ENCODE measurements around the gene C11orf58.
A peak's percentile ranks its signal among the peaks of the same experiment; 100 is the strongest.

The C11orf58 gene

DNA sequence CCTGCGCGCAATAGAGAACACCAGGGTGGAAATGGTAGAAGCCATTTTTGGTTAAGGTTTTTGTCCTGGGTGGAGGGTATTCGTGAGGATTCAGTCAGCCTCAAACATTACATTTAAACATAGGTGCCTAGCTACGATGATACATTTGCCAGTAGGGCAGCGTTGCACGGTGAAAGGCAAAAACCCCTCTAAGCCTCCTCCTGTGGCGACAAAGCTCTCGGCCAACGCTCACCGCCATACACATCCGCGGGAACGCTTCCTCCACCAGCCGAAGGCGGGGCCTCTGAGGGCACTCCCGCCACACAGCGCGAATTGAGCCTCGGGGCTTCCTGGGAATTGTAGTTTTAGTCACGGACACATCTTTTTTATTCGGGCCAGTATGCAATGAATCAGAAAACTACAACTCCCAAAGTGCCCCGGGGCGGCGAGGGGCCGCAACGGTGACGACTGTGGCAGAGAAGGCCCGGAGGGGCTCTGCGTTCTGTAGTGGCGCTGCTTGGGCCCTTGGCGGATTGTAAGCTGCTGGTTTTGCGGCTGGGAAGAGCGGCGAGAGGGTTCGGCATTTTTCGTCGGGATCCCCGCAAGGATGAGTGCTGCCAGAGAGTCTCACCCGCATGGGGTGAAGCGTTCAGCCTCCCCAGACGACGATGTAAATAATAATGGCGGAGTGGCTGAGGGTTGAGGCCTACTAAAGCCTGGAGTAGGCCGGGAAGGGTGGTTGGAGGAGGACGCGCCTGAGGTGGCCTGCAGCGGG lies at the start of gene C11orf58:
TSS of gene C11orf58 (plus strand) at position 455 of the 754 bp plus-strand sequence. CDS start at position 587, 132 bp downstream.
- H3K4me1 Mint-ChIP-seq: peaks cover 25% of the 10 kb centered on the region
- ATAC-seq: peak; percentile 98
- H3K4me3 Mint-ChIP-seq: no peak within 1 kb of the TSS
- peak; percentile 81 to 96 for DNase-seq (ENCODE audit: low spot score in 2 of 2)
- H3K36me3 Mint-ChIP-seq: no peaks in the 10 kb centered on the region
- H3K27ac Mint-ChIP-seq: no peak within 1 kb of the TSS
- no peaks in the 10 kb centered on the region for H3K9me3 Mint-ChIP-seq

DNA sequence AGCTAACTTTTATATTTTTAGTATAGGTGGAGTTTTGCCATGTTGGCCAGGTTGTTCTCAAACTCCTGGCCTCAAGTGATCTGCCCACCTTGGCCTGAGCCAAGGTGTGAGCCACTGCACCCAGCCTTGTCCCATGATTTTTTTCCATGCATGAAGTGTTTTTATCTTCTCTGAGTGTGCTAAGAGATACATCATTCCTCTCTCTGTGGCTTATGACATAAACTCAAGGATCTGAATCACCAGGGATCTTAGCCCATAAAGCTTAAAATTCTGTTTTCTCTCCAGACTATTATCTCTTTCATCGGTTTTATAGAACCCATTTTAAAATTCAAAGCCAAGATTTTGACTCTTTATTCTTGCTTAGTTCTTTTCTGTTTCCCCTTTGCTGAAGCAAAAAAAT lies 48.4 kb upstream of the C11orf58 start:
- H3K4me3 Mint-ChIP-seq: no peak overlapping the region
- no peak overlapping the region for H3K27ac Mint-ChIP-seq
- no peaks in the 10 kb centered on the region for H3K4me1 Mint-ChIP-seq
- H3K36me3 Mint-ChIP-seq: no peaks in the 10 kb centered on the region
- no peaks in the 10 kb centered on the region for H3K9me3 Mint-ChIP-seq
- DNase-seq (ENCODE audit: low spot score in 2 of 2): no peak
- ATAC-seq: no peak

DNA sequence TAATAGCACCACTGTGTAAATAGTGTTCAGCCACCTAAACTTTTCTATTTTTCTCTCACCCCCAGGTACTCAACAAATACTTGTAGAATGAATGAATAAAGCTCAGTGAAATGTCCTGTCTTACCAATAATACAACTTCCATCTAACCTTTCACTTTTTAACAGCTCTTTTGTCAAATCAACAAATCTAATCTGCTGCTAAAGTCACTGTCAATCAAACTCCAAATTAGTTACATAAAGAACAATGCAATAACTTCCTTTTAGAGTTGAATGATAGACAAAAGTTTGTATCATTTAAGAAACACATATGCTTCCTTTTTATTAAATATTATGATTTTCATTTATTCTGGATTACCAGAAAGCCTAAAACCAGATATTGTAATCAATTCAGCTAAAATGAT lies 34.7 kb upstream of the C11orf58 start:
- no peak overlapping the region for H3K27ac Mint-ChIP-seq
- no peak for DNase-seq (ENCODE audit: low spot score in 2 of 2)
- ATAC-seq: no peak
- H3K36me3 Mint-ChIP-seq: no peaks in the 10 kb centered on the region
- no peaks in the 10 kb centered on the region for H3K9me3 Mint-ChIP-seq
- no peak overlapping the region for H3K4me3 Mint-ChIP-seq
- no peaks in the 10 kb centered on the region for H3K4me1 Mint-ChIP-seq

DNA sequence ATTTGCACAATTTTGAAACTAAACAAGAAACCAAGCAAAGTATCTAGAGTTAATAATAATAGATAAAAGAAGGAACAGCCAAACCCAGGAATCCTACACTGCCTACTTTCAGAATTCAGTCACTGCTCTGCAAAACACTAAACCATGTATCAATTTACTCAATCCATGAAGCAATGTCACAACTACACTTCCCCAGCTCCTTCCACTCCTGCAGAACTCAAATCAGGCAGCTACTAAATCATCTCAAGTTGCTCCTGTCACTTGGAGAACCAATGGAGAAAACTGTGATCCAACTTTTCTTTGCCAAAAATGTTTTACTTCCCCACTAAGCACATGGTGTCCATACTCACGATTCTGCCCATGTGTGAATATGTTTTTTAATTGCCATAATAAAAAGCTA lies 24.9 kb upstream of the C11orf58 start:
- ATAC-seq: no peak
- Mint-ChIP-seq H3K4me3 (no peak overlapping the region), H3K9me3 (no peaks in the 10 kb centered on the region), H3K4me1 (no peaks in the 10 kb centered on the region), H3K36me3 (no peaks in the 10 kb centered on the region), H3K27ac (no peak overlapping the region)
- DNase-seq (ENCODE audit: low spot score in 2 of 2): no peak

DNA sequence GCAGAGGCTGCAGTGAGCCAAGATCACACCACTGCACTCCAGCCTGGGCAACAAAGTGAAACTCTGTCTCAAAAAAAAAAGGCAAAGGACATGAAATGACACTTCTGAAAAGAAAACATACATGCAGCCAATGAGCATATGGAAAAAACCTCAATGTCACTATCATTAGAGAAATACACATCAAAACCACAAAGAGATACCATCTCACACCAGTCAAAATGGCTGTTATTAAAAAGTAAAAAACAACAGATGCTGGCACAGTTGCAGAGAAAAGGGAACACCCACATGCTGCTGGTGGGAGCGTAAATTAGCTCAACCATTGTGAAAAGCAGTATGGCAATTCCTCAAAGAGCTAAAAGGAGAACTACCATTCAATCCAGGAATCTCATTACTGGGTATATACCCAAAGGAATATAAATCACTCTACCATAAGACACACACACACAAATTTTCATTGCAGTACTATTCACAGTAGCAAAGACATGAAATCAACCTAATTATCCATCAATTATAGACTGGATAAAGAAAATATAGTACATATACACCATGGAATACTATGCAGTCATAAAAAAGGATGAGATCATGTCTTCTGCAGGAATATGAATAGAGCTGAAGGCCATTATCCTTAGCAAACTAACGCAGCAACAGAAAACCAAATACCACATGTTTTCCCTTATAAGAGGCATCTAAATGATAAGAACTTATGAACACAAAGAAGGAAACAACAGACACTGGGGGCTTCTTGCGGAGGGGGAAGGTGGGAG lies 15.7 kb upstream of the C11orf58 start:
- no peak overlapping the region for H3K4me3 Mint-ChIP-seq
- no peaks in the 10 kb centered on the region for H3K9me3 Mint-ChIP-seq
- H3K36me3 Mint-ChIP-seq: no peaks in the 10 kb centered on the region
- ATAC-seq: no peak
- no peak for DNase-seq (ENCODE audit: low spot score in 2 of 2)
- no peak overlapping the region for H3K27ac Mint-ChIP-seq
- H3K4me1 Mint-ChIP-seq: no peaks in the 10 kb centered on the region

DNA sequence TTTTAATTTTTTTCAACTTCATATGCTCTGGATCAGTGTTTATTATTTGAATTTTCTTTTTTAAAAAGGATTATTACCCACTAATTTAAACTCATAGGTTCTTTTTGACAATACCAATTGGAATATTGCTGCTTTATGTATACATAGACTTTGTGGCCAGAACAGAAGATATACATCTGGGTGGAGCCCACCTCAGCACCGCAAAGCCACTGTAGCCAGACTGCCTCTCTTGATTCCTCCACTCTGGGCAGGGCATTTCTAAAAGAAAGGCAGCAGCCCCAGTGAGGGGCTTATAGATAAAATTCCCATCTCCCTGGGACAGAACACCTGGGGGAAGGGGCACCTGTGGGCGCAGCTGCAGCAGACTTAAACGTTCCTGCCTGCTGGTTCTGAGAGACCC lies 10.6 kb upstream of the C11orf58 start:
- H3K4me3 Mint-ChIP-seq: no peak overlapping the region
- H3K9me3 Mint-ChIP-seq: peaks cover 3% of the 10 kb centered on the region
- DNase-seq (ENCODE audit: low spot score in 2 of 2): no peak
- ATAC-seq: no peak
- no peak overlapping the region for H3K27ac Mint-ChIP-seq
- no peaks in the 10 kb centered on the region for H3K36me3 Mint-ChIP-seq
- H3K4me1 Mint-ChIP-seq: no peaks in the 10 kb centered on the region

DNA sequence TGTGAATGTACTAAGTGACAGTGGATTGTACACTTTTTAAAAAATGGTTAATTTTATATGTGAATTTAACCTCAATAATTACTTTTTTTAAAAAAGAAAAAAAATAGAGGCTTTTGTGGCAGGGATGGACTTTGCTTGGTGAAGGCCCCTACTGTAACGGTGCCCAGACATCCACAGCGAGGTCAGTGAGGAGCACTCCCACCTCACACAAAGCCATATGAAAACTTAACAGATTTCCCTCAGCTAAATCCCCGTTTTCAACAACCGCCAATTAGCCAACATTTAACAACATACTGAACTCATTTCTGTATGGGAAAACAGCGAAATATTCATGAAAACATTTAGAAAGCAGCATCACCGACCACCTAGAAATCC lies 642 bp upstream of the C11orf58 start:
- DNase-seq (ENCODE audit: low spot score in 2 of 2) (no peak), ATAC-seq (peak; percentile 2)
- no peak overlapping the region for H3K27ac Mint-ChIP-seq
- peaks cover 21% of the 10 kb centered on the region for H3K4me1 Mint-ChIP-seq
- H3K36me3 Mint-ChIP-seq: no peaks in the 10 kb centered on the region
- H3K4me3 Mint-ChIP-seq: no peak overlapping the region
- H3K9me3 Mint-ChIP-seq: no peaks in the 10 kb centered on the region

DNA sequence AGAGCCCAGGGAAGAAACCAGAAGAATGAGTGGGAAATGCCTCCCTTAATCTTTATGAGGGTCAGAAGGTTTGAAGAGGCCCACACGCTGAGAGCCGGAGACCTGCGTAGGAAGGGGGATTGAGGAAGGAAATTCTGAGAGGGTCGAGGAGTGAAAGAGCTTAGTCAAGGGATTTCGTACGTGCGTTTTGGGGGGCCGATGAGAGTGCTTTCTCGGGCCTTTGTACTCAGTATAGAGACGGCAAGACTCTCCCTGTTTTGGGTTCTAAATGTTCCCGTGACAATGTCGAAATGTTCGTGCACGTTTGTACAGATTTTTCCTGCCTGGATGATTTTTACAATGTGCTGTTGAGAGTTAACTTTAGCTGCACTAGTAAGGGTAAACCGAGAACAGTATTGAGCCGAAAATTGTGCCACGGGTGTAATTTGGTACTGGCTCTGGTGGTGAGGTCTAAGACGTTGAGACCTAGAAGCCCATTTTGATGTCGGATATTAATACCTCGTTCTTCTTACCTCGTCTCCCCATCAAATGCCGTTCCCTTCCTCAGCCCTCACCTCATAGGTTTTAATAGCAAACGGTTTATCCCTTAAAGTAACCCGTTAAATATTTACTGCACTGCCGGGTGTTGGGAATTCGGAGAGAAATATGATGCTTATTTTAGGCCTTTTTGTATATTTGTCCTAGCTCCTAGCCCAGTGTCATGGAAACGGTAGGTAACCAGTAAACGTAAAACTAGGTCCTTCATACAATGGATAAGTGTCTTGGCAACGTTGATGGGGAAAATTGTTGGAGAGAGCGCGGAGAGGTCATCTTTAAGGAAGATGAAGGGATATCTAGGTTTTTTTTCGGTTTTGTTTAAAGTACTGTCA lies 734 bp downstream of the C11orf58 start:
- Mint-ChIP-seq H3K4me3 (no peak overlapping the region), H3K9me3 (no peaks in the 10 kb centered on the region), H3K36me3 (no peaks in the 10 kb centered on the region), H3K27ac (no peak overlapping the region), H3K4me1 (peaks cover 28% of the 10 kb centered on the region)
- ATAC-seq: peak; percentile 31
- DNase-seq (ENCODE audit: low spot score in 2 of 2): no peak

DNA sequence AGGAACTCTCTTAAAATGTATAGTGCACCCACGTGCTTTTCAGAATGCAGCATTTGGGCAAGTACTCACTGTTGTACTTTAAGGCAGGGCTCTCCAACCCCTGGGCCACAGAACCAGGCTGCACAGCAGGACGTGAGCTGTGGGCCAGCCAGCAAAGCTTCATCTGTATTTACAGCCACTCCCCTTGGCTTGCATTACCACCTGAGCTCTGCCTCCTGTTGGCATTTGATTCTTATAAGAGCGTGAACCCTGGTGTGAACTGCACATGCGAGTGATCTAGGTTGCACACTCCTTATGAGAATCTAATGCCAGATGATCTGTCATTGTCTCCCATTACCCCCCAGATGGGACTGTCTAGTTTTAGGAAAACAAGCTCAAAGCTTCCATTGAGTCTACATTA lies 3.0 kb downstream of the C11orf58 start:
- H3K4me1 Mint-ChIP-seq: peaks cover 50% of the 10 kb centered on the region

DNA sequence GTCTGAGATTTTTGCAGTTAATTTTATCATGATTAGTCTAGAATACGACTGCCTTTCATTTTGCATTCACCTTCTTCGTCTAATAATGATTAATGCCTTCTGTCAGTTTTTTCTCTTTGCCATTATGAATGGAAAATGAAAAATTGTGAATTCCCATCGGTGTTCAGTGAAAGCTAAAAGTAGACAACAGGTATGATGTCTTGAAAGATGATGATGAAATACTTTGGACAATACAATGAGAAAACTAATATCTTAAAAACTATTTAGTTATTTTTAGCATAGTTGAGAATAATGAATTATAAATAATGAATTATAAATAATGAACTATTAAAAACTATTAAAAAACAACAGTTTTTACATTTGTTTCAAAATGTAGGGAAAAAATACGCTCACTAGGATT lies 5.0 kb downstream of the C11orf58 start:
- H3K4me1 Mint-ChIP-seq: peaks cover 44% of the 10 kb centered on the region
- DNase-seq (ENCODE audit: low spot score in 2 of 2) (no peak), ATAC-seq (no peak)
- no peak overlapping the region for H3K4me3 Mint-ChIP-seq
- no peaks in the 10 kb centered on the region for H3K36me3 Mint-ChIP-seq
- no peaks in the 10 kb centered on the region for H3K9me3 Mint-ChIP-seq
- H3K27ac Mint-ChIP-seq: no peak overlapping the region

More for the DNA sequence above, 3.0 kb downstream of the C11orf58 start:
- DNase-seq (ENCODE audit: low spot score in 2 of 2): no peak
- Mint-ChIP-seq H3K36me3 (no peaks in the 10 kb centered on the region), H3K27ac (peak overlapping the region; percentile 5), H3K4me3 (no peak overlapping the region), H3K9me3 (no peaks in the 10 kb centered on the region)
- ATAC-seq: no peak

DNA sequence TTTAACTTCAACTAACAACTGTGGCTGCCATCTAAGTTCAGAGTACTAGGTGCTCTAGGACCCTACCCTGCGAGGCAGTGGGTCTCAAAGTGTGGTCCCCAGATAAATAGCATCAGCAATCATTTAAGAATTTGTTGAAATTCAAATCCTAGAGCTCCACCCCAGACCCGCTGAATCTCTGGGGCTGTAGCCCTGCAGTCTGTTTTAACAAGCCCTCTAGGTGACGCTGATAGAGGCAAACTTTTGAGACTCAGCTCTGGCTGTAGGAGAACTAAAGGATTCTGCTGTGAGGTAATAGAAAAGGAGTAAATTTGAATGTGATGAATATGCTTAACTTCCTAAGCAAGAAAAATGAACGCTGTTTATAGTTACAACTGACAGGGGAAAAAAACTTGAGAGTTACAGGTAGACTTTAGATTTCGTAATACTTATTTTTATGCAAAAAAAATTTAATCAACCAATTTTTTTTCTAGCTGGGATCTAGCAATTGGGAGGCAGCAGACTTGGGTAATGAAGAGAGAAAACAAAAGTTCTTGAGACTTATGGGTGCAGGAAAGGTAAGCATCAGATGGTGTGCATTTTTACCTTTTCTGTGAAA lies 5.8 kb downstream of the C11orf58 start:
- H3K9me3 Mint-ChIP-seq: no peaks in the 10 kb centered on the region
- H3K4me3 Mint-ChIP-seq: no peak overlapping the region
- H3K27ac Mint-ChIP-seq: peak overlapping the region; percentile 68
- H3K4me1 Mint-ChIP-seq: peaks cover 47% of the 10 kb centered on the region
- DNase-seq (ENCODE audit: low spot score in 2 of 2) (no peak), ATAC-seq (no peak)
- H3K36me3 Mint-ChIP-seq: no peaks in the 10 kb centered on the region

DNA sequence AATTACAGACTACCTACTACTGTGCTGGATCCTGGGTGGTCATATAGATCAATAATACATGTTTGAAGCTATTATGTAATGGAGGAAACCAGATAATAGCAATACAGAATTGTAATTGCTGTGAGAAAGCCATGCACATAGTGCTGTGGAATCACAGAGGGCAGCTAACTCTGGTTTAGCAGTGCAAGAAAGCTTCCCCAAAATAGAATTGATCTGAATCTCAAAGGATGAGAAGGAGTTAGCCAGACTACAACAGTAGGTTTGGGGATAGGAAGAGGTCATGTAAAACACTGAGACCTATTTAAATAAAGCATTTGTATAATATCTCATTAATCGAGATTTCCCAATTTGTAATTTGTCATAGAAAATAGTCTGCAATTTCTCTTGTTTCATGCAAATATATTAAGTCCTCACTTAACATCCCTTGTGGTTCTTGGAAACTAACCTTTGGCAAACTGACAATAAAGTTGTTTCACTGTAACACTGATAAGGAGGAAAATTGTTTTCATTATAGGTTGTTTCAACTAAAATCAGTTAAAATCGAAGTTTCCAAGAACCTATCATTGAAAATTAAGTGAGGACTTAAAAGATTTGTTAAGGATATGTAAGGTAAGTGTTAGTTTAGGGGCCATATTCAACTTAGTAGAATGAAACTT lies 7.6 kb downstream of the C11orf58 start:
- DNase-seq (ENCODE audit: low spot score in 2 of 2): no peak
- peaks cover 61% of the 10 kb centered on the region for H3K4me1 Mint-ChIP-seq

DNA sequence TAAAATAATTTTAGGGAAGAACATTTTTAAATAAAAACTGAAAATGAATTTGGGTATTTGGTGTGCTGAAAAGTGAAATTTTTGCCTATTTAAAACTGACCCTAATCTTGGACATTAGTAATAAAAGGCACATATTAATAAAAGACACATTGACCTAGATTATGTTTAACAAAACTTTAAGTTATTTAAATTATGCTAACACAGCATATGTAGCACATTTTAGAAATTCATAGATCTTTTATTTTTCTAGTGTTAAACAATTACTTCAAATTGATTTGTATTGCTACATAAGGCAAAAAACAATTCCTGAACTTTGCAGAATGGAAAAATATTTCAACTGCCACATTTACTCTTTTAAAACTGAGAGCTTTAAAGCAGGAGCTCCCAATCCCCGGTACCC lies 10.6 kb downstream of the C11orf58 start:
- DNase-seq (ENCODE audit: low spot score in 2 of 2) (no peak), ATAC-seq (no peak)
- H3K4me3 Mint-ChIP-seq: no peak overlapping the region
- no peaks in the 10 kb centered on the region for H3K36me3 Mint-ChIP-seq
- H3K27ac Mint-ChIP-seq: no peak overlapping the region
- H3K9me3 Mint-ChIP-seq: no peaks in the 10 kb centered on the region
- H3K4me1 Mint-ChIP-seq: peaks cover 43% of the 10 kb centered on the region

More for the DNA sequence above, 7.6 kb downstream of the C11orf58 start:
- H3K36me3 Mint-ChIP-seq: no peaks in the 10 kb centered on the region
- H3K9me3 Mint-ChIP-seq: no peaks in the 10 kb centered on the region
- peak overlapping the region; percentile 68 for H3K27ac Mint-ChIP-seq
- no peak overlapping the region for H3K4me3 Mint-ChIP-seq
- ATAC-seq: no peak

DNA sequence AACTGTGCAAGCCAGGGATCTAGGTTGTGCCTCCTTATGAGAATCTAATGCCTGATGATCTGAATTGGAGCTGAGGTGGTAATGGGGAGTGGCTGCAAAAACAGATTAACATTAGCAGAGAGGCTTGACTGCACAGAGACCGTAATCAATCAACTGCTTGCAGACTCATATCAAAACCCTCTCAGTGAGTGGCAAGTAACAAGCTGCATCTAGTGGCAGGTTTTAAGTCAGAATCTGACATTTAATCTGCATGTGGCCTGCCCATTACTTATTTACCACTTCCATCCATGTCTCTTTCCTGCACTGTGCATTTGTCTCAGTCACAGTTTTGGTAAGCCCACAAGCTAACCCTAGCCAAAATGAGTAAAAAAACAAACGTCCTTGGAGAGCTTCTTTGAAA lies 11.2 kb downstream of the C11orf58 start:
- DNase-seq (ENCODE audit: low spot score in 2 of 2) (peak in 1 of 2 donors; percentile 59), ATAC-seq (peak; percentile 97)
- H3K36me3 Mint-ChIP-seq: no peaks in the 10 kb centered on the region
- H3K4me3 Mint-ChIP-seq: peak overlapping the region; percentile 10
- no peaks in the 10 kb centered on the region for H3K9me3 Mint-ChIP-seq
- H3K4me1 Mint-ChIP-seq: peaks cover 40% of the 10 kb centered on the region
- H3K27ac Mint-ChIP-seq: peak overlapping the region; percentile 30
